Hindlimb muscle (tissue), 1 donor: ENCODE measurements around the gene HTRA2. TPM values are rescaled to one million over a fixed set of nuclear protein-coding genes. Genes with fewer than 3 reads are reported as not detected.

ENCODE experiments used
- DNase-seq: peaks from one replicate; pipeline ENCODE4 v3.0.0-alpha.2; 2013
- polyA plus RNA-seq: library from polyadenylated mRNA; unstranded; fragments of 120-200 nt; gene quantifications from one replicate; pipeline ENCODE4 v1.2.1, GENCODE V29; 2013; ENCODE audit not compliant: insufficient read length

HTRA2 gene
- polyA plus RNA-seq, 1 donor: 32.9 TPM

DNA sequence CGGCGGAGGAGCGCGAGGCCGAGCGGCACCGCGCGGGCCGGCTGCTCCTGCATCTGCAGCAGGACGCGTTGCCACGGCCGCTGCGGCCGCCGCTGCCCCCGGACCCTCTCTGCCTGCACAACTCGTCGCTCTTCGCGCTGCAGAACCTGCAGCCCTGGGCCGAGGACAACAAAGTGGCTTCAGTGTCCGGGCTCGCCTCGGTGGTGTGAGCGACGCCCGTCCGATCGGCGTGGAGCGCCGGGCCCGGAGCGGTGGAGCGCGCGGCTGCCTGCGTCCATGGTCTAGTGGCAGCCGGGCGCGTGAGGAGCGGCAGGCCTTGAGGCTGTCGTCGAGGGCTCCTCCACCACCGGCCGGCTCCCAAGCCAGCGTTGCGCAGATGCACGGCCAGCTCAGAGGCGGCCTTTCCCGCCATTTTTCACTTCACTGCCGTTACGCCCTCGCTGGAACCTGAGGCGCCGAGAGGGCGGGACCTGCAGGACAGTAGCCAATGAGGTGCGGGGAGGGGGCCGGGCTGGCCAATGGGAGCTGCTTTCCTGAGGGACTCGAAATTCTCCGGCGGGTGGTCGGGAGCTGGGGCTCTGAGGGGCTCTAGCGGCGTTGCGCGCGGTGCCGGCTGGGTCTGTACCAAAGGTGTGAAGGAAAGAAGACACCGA is 13.6 kb upstream of the HTRA2 start:
- peak; percentile 56 for DNase-seq

- no peak for DNase-seq
These were observed 13.1 kb upstream of the HTRA2 start for GRCh38 chr2:74516650-74517049.

- no peak for DNase-seq
These were observed 7.2 kb upstream of the HTRA2 start for GRCh38 chr2:74522516-74522915.

DNA sequence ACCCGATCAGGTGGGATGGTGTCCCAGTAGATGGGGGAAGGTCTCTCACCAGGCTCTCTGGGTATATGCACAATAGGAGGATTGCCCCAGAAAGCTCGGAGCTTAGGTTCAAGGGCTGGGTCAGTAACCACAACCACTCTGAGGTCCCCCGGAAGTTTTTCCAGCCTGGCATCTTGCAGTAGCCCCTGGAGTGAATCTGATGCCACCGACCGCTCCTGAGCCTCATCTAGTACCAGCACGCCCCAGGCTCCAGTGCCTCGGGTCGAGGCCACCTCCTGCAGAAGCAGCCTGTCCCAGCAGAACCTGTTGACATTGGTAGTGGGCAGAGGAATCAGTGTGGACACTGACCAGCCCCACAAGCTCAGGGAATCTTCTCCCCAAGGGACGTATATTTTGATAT is 5.7 kb upstream of the HTRA2 start:
- DNase-seq: no peak

GRCh38 chr2:74524955-74525716 is 4.6 kb upstream of the HTRA2 start:
- no peak for DNase-seq

DNA sequence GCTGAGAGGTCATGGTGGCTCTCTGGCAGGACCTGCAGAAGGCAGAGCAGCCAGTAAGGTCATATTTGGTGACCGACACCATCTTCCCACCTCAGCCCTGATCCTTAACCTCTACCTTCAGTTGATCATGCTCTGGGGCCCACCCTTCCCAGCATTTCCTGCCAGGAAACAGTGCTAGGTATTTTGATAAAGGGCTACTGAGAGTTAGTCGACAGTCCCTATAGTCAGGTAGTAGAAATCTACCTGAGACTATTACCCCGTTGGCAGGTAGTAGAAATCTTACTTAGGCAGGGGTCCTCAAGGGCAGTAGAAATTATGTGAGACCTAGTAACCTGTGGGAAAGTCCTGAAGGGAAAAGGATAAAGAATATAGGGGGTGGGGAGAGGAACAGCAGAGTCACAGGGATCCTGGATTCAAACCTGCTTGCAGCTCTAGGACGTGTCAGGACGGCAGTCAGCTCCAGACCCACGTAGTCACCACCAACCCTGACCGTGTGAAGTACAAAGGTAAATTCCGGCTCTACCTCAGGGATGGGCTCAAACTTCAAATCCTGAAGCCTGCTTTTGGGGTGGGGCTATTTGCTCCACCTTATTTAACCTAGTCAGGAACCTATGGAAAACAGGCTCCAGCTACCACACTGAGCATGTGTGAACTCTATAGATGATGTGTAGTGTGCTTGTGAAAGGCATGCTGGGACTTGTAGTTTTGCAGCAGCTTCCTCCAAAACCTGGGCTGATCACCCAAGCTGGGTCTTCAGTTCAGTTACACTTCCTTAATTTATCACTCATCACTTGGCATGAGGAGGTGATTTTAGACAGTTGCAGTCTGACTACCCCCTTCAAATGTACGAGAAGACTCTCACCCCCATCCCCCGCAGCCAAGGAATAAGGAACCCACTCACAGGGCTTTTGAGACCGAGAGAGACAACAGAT is 3.8 kb upstream of the HTRA2 start, which contains the start of gene DQX1:
Gene DQX1 (minus strand): TSS at position 515 of the 932 bp plus-strand sequence. CDS start 502 bp downstream, at position 13.
- no peak for DNase-seq

GRCh38 chr2:74526649-74527230 is 3.0 kb upstream of the HTRA2 start:
- no peak for DNase-seq

- DNase-seq: no peak
These were observed 2.0 kb upstream of the HTRA2 start for GRCh38 chr2:74527741-74528140.

- no peak for DNase-seq
These were observed 955 bp upstream of the HTRA2 start for GRCh38 chr2:74528600-74529356.

GRCh38 chr2:74530239-74531187 is 780 bp downstream of the HTRA2 start:
- DNase-seq: no peak

GRCh38 chr2:74531666-74532065 is 1.9 kb downstream of the HTRA2 start:
- no peak for DNase-seq

DNA sequence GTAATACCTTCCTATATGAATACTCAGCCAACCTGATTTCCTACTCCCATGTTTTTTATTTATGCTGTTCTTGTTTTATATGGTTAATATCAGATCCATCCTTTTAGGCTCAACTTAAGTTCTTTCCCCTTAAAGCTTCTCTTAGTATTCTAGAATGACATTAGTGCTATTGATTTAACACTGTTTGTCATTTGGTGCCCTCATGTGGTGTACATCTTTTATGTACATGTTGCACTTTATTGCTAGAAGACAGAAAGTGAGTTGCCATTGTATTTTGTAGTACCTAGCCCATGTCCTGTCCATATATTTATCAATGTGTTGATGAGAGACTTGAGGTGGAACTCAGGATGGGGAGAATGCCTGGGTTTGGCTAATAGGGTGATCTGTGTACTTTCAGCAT is 2.5 kb downstream of the HTRA2 start:
- no peak for DNase-seq

DNA sequence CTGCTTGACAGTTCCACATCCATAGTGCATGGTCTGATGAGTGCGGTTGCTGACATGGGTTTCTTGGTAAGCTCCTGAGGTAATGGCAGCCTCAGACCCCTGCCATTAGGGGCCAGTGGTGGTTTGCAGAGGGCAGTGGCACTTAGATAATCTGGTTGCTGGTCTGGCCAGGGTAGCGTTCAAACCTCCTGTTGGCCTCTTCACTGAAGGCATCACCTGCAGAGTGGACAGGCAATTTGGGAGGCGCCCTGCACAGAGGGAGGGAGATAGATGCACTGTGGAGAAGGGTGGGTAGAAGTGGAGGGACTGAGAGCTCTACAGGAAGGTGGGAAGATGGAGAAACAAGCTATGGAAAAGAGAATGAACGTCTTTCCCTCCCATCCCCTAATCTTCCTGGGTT is 3.7 kb downstream of the HTRA2 start:
- no peak for DNase-seq

DNA sequence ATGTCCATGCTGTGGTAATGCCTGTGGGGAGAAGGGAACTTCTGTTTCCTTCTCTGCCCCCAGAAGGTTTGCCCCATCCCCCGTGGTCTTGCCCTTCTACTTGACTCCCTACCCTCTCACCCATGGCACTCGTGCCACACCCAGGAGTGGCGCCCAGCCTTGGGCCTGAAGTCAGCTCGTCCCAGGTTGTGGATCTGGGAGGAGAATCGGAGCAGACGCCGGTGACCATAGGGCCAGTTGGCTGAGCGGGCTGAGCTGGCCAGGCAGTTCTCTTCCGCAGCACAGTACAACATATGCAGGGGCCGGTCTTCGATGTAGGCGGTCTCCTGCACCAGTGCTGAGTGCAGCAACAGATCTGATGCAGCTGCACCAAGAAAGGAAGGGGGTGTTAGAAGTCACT is 4.7 kb downstream of the HTRA2 start:
- DNase-seq: no peak

- DNase-seq: no peak
These were observed 5.8 kb downstream of the HTRA2 start for GRCh38 chr2:74535440-74535965.

GRCh38 chr2:74536166-74536950 is 6.6 kb downstream of the HTRA2 start:
- no peak for DNase-seq

GRCh38 chr2:74537140-74537539 is 7.4 kb downstream of the HTRA2 start:
- DNase-seq: no peak

DNA sequence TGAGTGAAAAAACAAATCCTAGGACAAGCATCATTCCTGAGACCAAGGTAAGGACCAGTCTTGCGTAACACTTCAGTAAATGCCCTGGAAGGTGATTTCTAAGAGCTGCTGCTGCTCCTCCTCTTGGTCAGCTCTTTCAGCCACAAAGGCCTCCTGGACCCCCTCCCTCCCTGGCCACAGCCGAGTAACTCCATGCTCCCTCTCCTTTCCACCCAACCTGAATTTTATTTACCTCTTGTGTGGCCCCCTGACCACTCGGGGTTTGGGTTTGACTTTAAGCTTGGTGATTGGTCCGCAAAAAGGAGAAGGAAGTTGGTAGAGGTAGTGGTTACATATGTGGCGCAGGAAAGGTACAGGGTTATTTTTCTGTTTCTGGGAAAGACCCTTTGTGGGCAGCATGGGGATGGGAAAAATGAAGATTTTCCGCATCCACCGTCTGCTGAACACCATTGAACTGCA is 9.2 kb downstream of the HTRA2 start:
- no peak for DNase-seq

DNA sequence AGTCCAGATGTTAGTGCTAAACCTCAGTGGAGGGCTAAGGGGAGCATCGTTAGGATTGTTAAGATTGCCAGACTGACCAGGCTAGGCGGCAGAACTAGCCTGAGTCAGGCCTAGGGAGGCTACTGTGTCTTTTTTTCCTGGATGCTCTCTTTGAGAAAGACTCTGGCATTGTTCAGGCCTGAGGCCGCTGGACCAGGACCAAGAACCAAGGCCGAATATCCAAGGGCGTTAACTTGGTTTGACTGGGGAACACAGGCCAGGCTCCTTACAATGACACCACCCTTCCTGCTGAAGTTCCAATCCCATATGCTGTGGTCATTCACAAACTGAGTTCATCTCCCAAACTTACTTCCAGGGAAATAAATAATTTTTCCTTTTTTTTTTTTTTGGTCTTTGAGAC is 10.6 kb downstream of the HTRA2 start:
- no peak for DNase-seq

DNA sequence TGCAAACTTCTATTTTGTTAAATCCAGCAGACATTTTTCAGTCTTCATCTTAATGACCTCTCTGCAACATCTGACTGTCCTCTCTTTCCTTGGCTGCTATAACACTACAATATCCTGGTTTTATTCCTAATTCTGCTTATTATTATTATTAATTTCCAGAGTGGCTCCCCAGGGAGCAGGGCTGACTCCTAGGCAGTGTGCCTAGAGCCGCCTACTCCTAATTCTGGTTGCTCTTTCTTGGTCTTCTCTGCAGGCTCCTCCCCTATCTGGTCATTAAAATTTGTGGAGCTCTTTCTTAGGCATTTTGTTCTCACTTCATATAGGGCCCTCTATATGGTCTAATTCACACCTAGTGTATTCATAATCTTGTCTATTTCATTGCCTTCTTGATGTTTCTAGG is 13.2 kb downstream of the HTRA2 start:
- DNase-seq: no peak
